HG02852 (cell line): ENCODE data around the gene ATG4D.
"Not testable (repeated sequence)": the region's sequence is repeated elsewhere in the genome, so short reads cannot be mapped to it uniquely, and the experiment has no call there.

ENCODE experiments used
- ATAC-seq: cut with Tn5 transposase; IDR thresholded peaks from one replicate; pipeline ENCODE4 v1.9.1; 2021; ENCODE audit warnings: mild to moderate bottlenecking, moderate library complexity; ENCODE audit not compliant: unreplicated experiment

Gene ATG4D

GRCh38 chr19:10518444-10519361 lies 25.0 kb upstream of the ATG4D start:
- no peak for ATAC-seq

DNA sequence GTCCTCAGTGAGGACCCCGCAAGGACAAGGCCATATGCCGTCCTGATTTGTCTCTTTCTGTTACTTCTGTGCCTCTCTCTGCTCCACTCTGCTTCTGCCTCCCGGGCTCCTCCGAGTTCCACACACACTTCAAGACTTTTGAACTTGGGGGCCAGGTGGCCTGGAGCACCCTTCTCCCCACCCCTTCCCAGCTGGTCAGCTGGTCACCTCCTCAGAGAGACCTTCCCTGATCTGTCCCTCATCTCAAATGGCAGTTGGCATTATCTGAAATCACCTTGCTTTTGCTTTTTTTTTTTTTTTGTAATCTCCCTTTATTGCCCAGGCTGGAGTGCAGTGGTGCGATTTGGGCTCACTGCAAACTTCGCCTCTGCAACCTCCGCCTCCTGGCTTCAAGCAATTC lies 24.3 kb upstream of the ATG4D start:
- no peak for ATAC-seq

DNA sequence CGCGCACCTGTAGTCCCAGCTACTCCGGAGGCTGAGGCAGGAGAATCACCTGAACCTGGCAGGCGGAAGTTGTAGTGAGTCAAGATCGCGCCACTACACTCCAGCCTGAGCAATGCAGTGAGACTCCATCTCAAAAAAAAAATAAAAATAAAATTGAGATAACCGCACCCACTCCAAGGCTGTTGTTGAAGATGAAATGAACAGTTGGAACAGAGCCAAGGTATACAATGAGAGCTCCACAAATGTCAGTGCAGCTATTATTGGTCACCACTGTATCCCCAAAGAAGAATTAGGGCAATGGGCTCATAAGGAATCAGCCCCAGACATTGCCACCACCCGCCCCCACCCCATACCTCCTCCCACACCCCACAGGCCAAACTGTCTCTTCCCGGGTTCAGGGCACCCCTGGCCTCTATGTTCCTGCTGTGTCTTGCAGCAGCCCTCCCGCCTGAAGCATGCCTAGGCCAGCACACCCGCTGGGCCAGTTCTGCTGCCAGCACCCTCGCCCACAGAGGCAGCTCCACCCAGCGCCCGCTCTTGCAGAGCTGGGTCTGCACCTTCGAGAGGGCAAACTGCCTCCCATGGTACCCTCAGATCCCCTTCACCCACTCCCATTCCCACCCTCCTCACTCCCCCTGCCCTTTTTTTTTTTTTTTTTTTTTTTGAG lies 22.9 kb upstream of the ATG4D start:
- ATAC-seq = no peak

GRCh38 chr19:10521461-10522171 lies 22.1 kb upstream of the ATG4D start:
- ATAC-seq = no peak

DNA sequence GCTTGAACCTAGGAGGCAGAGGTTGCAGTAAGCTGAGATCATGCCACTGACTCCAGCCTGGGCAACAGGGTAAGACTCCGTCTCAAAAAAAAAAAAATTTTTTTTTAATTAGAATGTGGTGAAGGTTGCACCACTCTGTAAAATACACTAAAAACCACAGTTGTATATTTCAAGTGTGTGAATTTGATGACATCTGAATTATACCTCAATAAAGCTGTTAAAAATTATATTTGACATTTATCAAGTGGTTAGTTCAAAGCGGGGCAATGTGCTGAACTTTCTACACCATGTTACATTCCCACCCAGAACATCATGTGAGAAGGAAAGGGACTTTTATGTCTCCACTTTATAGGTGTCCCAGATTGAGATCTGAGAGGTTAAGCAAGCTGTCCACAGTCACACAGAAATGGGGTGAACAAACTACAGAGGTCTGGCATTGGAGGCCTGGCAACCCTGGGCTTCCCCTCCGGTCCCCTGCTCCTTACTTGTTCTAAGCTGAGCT lies 20.5 kb upstream of the ATG4D start:
- no peak for ATAC-seq

DNA sequence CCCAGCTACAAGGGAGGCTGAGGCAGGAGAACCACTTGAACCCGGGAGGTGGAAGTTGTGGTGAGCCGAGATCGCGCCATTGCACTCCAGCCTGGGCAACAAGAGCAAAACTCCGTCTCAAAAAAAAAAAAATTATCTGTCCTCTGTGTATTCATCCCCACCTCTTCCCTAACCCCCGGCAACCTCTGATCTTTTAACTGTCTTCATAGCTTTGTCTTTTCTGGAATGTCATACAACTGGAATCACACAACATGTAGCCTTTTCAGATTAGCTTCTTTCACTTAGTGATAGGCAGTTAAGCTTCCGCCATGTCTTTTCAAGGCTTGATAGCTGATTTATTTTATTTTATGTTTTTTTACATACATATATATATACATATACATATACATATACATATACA lies 18.1 kb upstream of the ATG4D start:
- ATAC-seq = no peak

DNA sequence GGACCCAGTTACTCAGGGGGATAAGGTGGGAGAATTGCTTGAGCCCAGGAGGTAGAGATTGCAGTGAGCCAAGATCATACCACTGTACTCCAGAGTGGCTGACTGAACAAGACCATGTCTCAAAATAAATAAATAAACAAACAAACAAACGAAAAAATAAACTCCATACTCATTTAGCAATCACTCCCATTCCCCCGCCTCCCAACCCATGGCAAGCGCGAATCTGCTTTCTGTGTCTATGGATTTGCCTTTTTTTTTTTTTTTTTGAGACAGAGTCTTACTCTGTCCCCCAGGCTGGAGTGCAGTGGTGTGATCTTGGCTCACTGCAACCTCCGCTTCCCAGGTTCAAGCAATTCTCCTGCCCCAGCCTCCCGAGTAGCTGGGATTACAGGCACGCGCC lies 16.8 kb upstream of the ATG4D start:
- not testable (repeated sequence) for ATAC-seq

DNA sequence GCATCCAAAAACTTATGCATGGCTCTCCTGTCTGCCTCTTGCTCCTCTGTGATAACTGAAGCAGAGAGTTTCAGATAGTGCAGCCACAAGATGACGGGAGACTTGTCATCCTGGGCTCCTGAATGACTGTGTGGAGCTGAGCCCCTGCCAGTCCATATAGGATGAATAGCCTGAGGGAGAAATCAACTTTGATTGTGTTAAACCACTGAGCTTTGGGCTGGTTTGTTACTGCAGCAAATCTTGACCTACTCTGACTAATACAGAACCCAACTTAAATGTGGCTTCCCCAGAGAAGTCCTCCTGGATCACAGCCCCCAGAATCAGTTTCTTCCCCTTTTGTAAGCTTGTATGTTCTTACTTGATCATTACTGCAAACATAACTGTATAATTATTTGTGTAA lies 11.2 kb upstream of the ATG4D start:
- ATAC-seq = no peak

DNA sequence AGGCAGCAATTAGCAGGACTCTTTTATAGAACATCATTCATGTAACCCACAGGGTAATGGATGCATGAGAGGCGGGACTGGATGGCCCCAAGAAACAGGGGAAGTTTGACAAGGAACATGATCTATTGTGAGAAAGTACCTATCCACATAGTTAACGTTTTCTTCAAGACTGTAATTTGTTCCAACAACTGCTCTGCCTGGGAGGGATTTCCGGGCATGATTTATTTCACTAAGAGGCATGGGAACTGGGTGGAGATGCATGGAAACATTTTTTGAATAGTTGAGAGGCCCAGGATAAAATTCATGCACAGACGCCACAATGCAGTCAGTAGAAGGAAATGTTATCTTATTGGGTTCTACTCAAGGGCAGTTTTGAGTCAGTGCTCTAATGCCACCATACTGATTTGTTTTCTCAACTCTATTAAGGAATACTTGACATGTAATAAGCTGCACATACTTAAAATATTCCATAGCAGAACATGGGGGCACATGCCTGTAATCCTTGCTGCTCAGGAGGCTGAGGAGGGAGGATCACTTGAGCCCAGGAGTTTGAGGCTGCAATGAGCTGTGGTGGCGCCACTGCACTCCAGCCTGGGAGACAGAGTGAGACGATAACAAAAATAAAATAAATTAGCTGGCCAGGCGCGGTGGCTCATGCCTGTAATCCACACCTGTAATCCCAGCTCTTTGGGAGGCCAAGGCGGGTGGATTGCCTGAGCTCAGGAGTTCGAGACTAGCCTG lies 9.9 kb upstream of the ATG4D start:
- ATAC-seq = no peak

DNA sequence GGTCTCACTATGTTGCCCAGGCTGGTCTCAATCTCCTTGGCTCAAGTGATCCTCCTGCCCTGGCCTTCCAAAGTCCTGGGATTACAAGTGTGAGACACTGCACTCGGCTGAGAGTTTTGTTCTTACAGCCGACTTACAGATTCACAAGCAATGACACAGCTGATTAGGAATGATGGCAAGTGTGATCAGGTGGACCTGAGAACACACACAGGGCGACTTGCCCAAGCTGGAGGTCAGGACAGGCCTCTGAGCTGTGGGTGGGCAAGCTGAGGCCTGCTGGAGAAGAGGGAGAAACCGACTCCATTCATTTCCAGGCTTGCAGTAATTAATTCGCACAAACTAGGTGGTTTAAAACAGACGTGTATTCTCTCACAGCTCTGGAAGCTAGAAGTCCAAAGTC lies 8.1 kb upstream of the ATG4D start:
- no peak for ATAC-seq

DNA sequence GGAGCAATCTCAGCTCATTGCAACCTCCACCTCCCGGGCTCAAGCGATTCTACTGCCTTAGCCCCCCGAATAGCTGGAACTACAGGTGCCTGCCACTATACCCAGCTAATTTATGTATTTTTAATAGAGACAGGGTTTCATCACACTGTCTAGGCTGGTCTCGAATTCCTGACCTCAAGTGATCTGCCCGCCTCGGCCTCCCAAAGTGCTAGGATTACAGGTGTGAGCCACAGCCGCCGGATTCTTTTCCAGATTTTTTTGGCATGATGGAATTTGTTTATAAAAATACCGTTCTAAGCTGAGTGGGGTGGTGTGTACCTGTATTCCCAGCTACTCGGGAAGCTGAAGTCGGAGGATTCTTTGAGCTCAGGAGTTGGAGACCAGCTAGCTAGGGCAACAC lies 6.0 kb upstream of the ATG4D start:
- ATAC-seq = no peak

DNA sequence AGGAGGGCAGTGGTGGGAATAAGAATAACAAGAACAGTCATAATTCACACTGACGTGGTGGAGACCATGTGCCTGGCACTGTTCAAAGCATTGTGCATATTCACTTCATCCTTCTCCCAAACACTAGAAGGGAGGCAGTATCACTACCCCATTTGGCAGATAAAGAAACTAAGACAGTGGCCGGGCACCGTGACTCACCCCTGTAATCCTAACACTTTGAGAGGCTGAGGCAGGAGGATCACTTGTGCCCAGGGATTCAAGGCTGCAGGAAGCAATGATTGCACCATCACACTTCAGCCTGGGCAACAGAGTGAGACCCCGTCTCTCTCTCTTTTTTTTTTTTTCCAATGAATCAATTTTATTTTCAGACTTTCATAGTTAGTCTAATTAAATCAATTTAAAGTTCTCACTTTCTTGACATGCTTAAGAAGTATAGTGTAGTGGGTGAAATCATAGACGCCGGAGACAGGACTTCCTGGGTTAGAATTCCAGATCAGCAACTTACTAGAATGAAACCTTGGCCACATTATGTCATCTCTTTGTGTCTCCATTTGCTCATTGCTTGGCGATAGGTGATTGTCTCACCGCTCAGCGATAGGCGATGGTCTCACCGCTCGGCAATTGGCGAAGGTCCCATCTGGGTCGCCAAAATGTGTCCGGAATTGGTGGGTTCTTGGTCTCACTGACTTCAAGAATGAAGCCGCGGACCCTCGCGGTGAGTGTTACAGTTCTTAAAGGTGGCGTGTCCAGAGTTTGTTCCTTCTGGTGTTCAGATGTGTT lies 5.3 kb upstream of the ATG4D start:
- no peak for ATAC-seq

- ATAC-seq = not testable (repeated sequence)
Observed at GRCh38 chr19:10539016-10539415, 4.7 kb upstream of the ATG4D start.

DNA sequence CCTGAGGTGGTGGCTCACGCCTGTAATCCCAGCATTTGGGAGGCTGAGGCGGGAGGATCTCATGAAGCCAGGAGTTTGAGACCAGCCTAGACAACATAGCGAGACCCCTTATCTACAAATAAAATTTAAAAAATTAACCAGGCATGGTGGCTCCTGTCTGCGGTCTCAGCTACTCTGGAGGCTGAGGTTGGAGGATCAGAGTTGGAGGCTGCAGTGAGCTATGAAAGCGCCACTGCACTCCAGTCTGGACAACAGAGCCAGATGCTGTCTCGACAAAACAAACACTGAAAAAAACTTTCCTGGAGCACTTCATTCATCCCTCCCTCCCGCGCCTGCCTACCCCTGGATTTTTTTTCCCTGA lies 665 bp upstream of the ATG4D start:
- no peak for ATAC-seq

GRCh38 chr19:10544242-10544752 lies 593 bp downstream of the ATG4D start:
- peak; percentile 14 for ATAC-seq

- no peak for ATAC-seq
Observed at GRCh38 chr19:10544753-10545251, 1.1 kb downstream of the ATG4D start.

DNA sequence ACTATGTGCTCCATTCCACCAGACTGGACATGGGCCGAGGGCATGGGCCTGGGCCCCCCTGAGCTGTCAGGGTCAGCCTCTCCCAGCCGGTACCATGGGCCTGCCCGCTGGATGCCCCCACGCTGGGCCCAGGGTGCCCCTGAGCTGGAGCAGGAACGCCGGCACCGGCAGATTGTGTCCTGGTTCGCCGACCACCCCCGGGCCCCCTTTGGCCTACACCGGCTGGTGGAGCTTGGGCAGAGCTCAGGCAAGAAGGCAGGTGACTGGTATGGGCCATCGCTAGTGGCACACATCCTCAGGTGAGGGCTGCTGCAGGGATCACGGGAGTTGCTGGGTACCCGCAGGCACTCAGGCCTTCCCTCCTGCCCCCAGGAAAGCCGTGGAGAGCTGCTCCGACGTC lies 3.1 kb downstream of the ATG4D start:
- no peak for ATAC-seq

GRCh38 chr19:10548746-10549276 lies 5.1 kb downstream of the ATG4D start:
- no peak for ATAC-seq

DNA sequence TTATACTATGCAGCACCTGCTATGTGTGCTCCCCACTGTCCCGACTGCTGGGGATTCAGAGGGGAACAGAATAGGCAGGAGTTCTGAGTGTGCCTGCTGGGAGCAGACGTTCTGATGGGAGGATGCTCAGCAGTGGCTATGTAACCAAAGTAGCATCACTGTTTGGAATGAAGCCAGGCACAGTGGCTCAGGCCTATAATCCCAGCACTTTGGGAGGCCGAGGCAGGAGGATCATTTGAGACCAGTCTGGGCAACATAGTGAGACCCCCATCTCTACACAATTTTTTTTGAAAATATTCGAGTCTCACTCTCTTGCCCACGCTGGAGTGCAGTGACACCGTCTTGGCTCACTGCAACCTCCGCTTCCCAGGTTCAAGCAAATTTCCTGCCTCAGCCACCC lies 6.0 kb downstream of the ATG4D start:
- ATAC-seq = no peak
